Measurements from ENCODE around the gene SLC20A1.

DNA sequence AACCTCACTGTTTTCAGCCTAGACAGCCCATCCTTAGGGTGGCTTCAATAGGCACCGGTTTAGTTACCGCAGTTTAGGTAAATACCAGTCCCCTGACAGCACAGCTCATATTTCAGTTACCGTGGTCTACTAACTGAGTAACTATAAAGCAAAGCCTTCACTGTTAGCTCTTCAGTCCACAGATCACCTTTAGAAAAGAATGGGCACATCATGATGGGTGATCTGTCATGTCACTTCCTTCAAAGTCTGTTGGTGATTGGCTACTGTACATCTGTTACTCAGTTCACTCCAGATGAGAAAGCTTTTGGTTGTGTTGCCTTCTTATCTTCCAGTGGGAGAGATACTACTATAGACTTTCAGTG, 21.0 kb downstream of the SLC20A1 start:
- TF ChIP-seq ZFX (IDR thresholded peaks at IDR 0.05), result no peak
- no peak for TF ChIP-seq CEBPB (IDR thresholded peaks at IDR 0.05; ENCODE audit: low read depth)
- no peak for TF ChIP-seq EZH2 (IDR thresholded peaks at IDR 0.05)
- TF ChIP-seq EGR1 (IDR thresholded peaks at IDR 0.05; ENCODE audit: low read depth), result no peak
- no peak for TF ChIP-seq CBX3 (IDR thresholded peaks at IDR 0.05; ENCODE audit: low read depth)
- TF ChIP-seq TCF7L2 (IDR thresholded peaks at IDR 0.05; ENCODE audit: borderline replicate concordance, extremely low read depth, insufficient read depth, insufficient read length), result no peak
- no peak for TF ChIP-seq POLR2AphosphoS5 (IDR thresholded peaks at IDR 0.05; ENCODE audit: low read depth, low read length)
- TF ChIP-seq, protein P1, sequence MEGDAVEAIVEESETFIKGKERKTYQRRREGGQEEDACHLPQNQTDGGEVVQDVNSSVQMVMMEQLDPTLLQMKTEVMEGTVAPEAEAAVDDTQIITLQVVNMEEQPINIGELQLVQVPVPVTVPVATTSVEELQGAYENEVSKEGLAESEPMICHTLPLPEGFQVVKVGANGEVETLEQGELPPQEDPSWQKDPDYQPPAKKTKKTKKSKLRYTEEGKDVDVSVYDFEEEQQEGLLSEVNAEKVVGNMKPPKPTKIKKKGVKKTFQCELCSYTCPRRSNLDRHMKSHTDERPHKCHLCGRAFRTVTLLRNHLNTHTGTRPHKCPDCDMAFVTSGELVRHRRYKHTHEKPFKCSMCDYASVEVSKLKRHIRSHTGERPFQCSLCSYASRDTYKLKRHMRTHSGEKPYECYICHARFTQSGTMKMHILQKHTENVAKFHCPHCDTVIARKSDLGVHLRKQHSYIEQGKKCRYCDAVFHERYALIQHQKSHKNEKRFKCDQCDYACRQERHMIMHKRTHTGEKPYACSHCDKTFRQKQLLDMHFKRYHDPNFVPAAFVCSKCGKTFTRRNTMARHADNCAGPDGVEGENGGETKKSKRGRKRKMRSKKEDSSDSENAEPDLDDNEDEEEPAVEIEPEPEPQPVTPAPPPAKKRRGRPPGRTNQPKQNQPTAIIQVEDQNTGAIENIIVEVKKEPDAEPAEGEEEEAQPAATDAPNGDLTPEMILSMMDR (IDR thresholded peaks at IDR 0.05 in 2 of 3, conservative IDR thresholded peaks at IDR 0.05 in 1 of 3; ENCODE audit: borderline replicate concordance in 1 of 3, insufficient read depth in 1 of 3, low read depth in 2 of 3, low read length in 2 of 3), result no peak
- no peak for TF ChIP-seq YY1 (IDR thresholded peaks at IDR 0.05; ENCODE audit: extremely low read depth, insufficient replicate concordance, low read depth, low read length)
- no peak for TF ChIP-seq POLR2A (IDR thresholded peaks at IDR 0.05; ENCODE audit: borderline replicate concordance, extremely low read depth, insufficient read depth, insufficient read length)
- no peak for TF ChIP-seq ZNF274 (IDR thresholded peaks at IDR 0.05; ENCODE audit: low read depth, low read length)
